Body of pancreas (tissue), 4 donors: Measurements from ENCODE around the gene ZNF439. TPM values are rescaled to one million over a fixed set of nuclear protein-coding genes. Genes with fewer than 3 reads are reported as not detected.
A peak's percentile ranks its signal among the peaks of the same experiment; 100 is the strongest.
"Not testable (repeated sequence)": the region's sequence is repeated elsewhere in the genome, so short reads cannot be mapped to it uniquely, and the experiment has no call there.

ENCODE experiments used
- ATAC-seq: fragments of 150-250 bp; one replicate; pipeline ENCODE4 v1.9.1; 2016
- DNase-seq, 4 donors: peaks; one replicate each; pipeline ENCODE4 v3.0.0-alpha.2; 2019
- H3K27ac ChIP-seq, 4 donors: fragments of 200-600 bp; sonication (generic); 1 replicate in 3 of 4; 2 replicates in 1 of 4; pipeline versions ENCODE4 v1.5.1 to v1.6.1; 2016 to 2019; ENCODE audit warnings: mild to moderate bottlenecking in 1 of 4, mixed read lengths in 1 of 4, moderate library complexity in 1 of 4
- H3K27me3 ChIP-seq, 2 donors: fragments of 200-600 bp; sonication (generic); one replicate each; pipeline ENCODE4 v1.6.0; 2016; ENCODE audit warnings: mild to moderate bottlenecking in 1 of 2
- H3K36me3 ChIP-seq, 2 donors: fragments of 200-600 bp; sonication (generic); replicated peaks in 1 of 2; 2 replicates each; pipeline ENCODE4 v1.5.1; 2016; ENCODE audit warnings: low read depth in 2 of 2; ENCODE audit not compliant: insufficient read depth in 1 of 2
- H3K4me1 ChIP-seq: fragments of 200-600 bp; sonication (generic); one replicate; pipeline ENCODE4 v1.6.0; 2016
- H3K4me3 ChIP-seq, 2 donors: fragments of 200-600 bp; sonication (generic); 1 replicate in 1 of 2; 2 replicates in 1 of 2; pipeline ENCODE4 v1.5.1; 2016 to 2019
- H3K9me3 ChIP-seq, 3 donors: fragments of 200-600 bp; sonication (generic); 1 replicate in 2 of 3; 2 replicates in 1 of 3; pipeline ENCODE4 v1.5.1; 2016
- POLR2A ChIP-seq, 3 donors: fragments of 450-650 bp; IDR thresholded peaks; one replicate each; pipeline ENCODE4 v1.6.1; 2016; ENCODE audit warnings: antibody characterized with exemption in 3 of 3, mild to moderate bottlenecking in 2 of 3
- WGBS, 2 donors: methylation state at CpG; one replicate each; pipeline ENCODE4 v1.1.5; 2017; 5-methylcytosine and 5-hydroxymethylcytosine counted together
- intact Hi-C: fragments of 100-400 bp; cut with DNase I; formaldehyde crosslinking; loops from one replicate; pipeline ENCODE4 v1.15.1; 2023
- total RNA-seq, 2 donors: library from RNA; depleted of rRNA; stranded (reverse); fragments of >200 nt; gene quantifications; one replicate each; pipeline ENCODE4 v1.1.0, GENCODE V29; 2016
- TF ChIP-seq, protein P1 (sequence below), 7 experiments: fragments of 450-650 bp in 4 of 7; fragments of 200-600 bp in 3 of 7; sonication (generic) in 3 of 7; IDR thresholded peaks; one replicate each; pipeline ENCODE4 v1.5.1; 2016 to 2019; ENCODE audit warnings: antibody characterized with exemption in 7 of 7

The ZNF439 gene
- total RNA-seq, 2 donors from 2014 or later: 4.4 to 7.9 TPM

DNA sequence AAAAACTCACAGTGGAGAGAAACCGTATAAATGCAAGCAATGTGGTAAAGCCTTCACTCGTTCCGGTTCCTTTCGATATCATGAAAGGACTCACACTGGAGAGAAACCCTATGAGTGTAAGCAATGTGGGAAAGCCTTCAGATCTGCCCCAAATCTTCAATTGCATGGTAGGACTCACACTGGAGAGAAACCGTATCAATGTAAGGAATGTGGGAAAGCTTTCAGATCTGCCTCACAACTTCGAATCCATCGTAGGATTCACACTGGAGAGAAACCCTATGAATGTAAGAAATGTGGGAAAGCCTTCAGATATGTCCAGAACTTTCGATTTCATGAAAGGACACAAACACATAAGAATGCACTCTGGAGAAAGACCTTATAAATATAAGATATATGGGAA is 19.7 kb downstream of the ZNF439 start:
- TF ChIP-seq, protein P1, sequence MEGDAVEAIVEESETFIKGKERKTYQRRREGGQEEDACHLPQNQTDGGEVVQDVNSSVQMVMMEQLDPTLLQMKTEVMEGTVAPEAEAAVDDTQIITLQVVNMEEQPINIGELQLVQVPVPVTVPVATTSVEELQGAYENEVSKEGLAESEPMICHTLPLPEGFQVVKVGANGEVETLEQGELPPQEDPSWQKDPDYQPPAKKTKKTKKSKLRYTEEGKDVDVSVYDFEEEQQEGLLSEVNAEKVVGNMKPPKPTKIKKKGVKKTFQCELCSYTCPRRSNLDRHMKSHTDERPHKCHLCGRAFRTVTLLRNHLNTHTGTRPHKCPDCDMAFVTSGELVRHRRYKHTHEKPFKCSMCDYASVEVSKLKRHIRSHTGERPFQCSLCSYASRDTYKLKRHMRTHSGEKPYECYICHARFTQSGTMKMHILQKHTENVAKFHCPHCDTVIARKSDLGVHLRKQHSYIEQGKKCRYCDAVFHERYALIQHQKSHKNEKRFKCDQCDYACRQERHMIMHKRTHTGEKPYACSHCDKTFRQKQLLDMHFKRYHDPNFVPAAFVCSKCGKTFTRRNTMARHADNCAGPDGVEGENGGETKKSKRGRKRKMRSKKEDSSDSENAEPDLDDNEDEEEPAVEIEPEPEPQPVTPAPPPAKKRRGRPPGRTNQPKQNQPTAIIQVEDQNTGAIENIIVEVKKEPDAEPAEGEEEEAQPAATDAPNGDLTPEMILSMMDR (IDR thresholded peaks at IDR 0.05): no peak
- TF ChIP-seq POLR2A (IDR thresholded peaks at IDR 0.05): no peak
- H3K36me3 ChIP-seq: peaks cover 10 to 16% of the 10 kb centered on the region in 2 donors
- H3K27ac ChIP-seq: no peak overlapping the region
- intact Hi-C loops: no loop called here
- H3K4me3 ChIP-seq: no peak overlapping the region
- no peak for ATAC-seq
- no peaks in the 10 kb centered on the region for H3K27me3 ChIP-seq
- DNase-seq: no peak
- H3K4me1 ChIP-seq: no peaks in the 10 kb centered on the region
- 90 to 97% methylated on average over 8 of the region's 8 CpGs for WGBS, 2 donors
- H3K9me3 ChIP-seq: peaks cover 0 to 23% (median 0%) of the 10 kb centered on the region in 3 donors

DNA sequence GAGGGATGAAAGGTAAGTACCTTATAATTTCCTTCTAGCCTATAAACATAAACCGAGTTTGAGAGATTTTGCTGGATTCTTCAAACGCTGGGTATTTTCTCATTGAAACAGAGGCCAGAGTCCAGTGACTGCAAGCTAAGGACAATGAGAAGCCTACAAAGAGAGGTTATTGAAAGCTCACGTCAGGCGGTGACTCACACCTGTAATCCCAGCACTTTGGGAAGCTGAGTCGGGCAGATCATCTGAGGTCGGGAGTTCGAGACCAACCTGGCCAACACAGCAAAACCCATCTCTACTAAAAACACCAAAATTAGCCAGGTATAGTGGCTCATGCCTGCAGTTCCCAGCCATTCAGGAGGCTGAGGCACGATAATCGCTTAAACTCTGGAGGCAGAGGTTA is 24.1 kb downstream of the ZNF439 start:
- ATAC-seq: no peak

DNA sequence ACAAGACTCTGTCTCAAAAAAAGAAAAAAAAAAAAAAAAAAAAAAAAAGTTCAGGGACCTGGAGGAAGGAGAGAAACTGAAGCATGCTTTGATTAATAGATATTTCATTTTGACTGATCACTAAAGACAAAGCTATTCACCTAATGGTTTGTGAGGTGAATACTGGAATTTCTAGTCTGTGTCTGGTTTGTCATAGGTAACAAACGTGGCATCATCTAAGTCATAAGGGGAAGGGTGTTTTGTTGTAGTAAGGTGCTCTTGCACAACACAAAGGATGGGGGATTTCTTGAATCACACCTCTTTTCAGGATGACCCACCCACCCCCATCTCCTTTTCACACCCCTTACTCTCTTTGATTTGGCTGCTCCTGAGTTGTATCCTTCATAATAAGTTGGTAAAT is 25.2 kb downstream of the ZNF439 start:
- intact Hi-C loops: no loop called here

More for the DNA sequence above, 24.1 kb downstream of the ZNF439 start:
- WGBS, 2 donors: 79 to 88% methylated on average over 6 to 9 of the region's 9 CpGs
- Histone ChIP-seq H3K4me3 (no peak overlapping the region), H3K4me1 (no peaks in the 10 kb centered on the region), H3K27me3 (no peaks in the 10 kb centered on the region), H3K9me3 (peaks cover 0 to 18% (median 0%) of the 10 kb centered on the region in 3 donors), H3K27ac (no peak overlapping the region), H3K36me3 (peaks cover 4 to 11% of the 10 kb centered on the region in 2 donors)
- TF ChIP-seq POLR2A (IDR thresholded peaks at IDR 0.05): no peak
- TF ChIP-seq, protein P1 (IDR thresholded peaks at IDR 0.05): no peak
- DNase-seq: no peak
- intact Hi-C loops: no loop called here

DNA sequence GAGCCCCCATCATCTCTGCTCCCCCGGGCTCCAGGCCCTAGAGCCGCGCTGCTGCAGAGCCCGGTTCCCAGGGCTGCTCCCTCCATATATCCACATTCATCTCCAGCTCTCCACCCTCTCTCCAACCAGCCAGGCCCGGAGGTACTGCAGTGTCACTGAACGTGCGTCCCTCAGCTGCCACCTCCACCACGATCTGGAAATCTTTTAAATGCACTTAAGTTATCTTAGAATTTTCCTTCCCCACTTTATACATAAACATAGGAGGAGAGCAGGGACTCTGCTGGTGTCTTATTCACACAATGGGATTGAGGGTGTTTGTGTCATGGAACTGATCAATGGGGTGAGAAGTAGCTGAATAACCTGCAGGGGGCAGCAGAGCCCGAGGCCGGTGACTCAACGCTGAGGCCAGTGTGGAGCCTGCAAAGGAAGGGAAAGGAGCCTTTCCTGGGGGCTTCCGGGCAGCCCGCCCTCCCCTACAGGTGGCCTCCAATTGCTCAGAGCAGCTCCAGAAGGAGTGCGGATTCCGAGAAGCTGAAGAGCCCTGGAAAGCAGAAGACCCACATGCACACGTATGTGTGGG is 31.3 kb downstream of the ZNF439 start:
- not testable (repeated sequence) for H3K4me3 ChIP-seq, H3K4me1 ChIP-seq, H3K27me3 ChIP-seq, H3K36me3 ChIP-seq, H3K9me3 ChIP-seq, H3K27ac ChIP-seq
- 68 to 69% methylated on average over 16 of the region's 16 CpGs for WGBS, 2 donors
- TF ChIP-seq, protein P1 (IDR thresholded peaks at IDR 0.05): peak; percentile 16 to 46 (median 27)
- DNase-seq (peak; percentile 26 to 55 (median 42)), ATAC-seq (peak; percentile 44)
- intact Hi-C loops: loop anchor here (10.0 kb wide), 2 partner anchors 105 to 255 kb away; no protein-coding TSS in a partner anchor

More for the DNA sequence above, 25.2 kb downstream of the ZNF439 start:
- peaks cover 0 to 7% (median 0%) of the 10 kb centered on the region in 3 donors for H3K9me3 ChIP-seq
- H3K36me3 ChIP-seq: peaks cover 0 to under 1% of the 10 kb centered on the region in 2 donors
- no peak for TF ChIP-seq POLR2A (IDR thresholded peaks at IDR 0.05)
- TF ChIP-seq, protein P1 (IDR thresholded peaks at IDR 0.05): no peak
- no peak overlapping the region for H3K27ac ChIP-seq
- DNase-seq (no peak), ATAC-seq (no peak)
- no peak overlapping the region for H3K4me3 ChIP-seq
- H3K27me3 ChIP-seq: no peaks in the 10 kb centered on the region
- no peaks in the 10 kb centered on the region for H3K4me1 ChIP-seq
- 75 to 81% methylated on average over 1 of the region's 1 CpG for WGBS, 2 donors

DNA sequence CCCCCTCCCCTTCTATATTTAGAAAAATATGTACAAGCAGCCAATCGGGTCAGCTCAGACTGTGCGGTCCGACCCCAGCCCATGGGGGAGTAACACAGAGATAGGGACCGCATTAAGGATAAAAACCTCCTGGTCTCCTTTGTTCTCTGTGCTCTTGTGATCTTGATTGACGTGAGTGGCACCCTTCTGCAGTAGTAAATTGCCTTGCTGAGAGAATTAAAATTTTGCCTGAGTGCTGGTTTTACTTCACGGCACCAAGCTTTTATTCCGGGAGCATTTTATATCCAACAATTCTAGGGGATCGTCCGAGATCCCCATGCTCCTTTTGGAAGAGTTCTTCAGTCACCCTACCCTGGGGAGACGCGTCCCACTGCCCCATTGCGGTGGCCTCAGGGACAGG is 32.1 kb downstream of the ZNF439 start:
- Histone ChIP-seq H3K4me1 (no peaks in the 10 kb centered on the region), H3K36me3 (no peaks in the 10 kb centered on the region), H3K4me3 (no peak overlapping the region), H3K27me3 (no peaks in the 10 kb centered on the region), H3K27ac (no peak overlapping the region), H3K9me3 (no peaks in the 10 kb centered on the region)
- ATAC-seq (no peak), DNase-seq (no peak)
- intact Hi-C loops: loop anchor here (10.0 kb wide), 2 partner anchors 104 to 254 kb away; no protein-coding TSS in a partner anchor
- TF ChIP-seq, protein P1 (IDR thresholded peaks at IDR 0.05): no peak
- TF ChIP-seq POLR2A (IDR thresholded peaks at IDR 0.05): no peak
- WGBS, 2 donors: 76% methylated on average over 12 of the region's 12 CpGs
